ENCODE measurements around the gene SMARCAL1. TPM values are rescaled to one million over a fixed set of nuclear protein-coding genes. Genes with fewer than 3 reads are reported as not detected.

The SMARCAL1 gene
- total and polyA plus RNA-seq, 8 donors: 5.5 to 12.8 (median 7.4) TPM

DNA sequence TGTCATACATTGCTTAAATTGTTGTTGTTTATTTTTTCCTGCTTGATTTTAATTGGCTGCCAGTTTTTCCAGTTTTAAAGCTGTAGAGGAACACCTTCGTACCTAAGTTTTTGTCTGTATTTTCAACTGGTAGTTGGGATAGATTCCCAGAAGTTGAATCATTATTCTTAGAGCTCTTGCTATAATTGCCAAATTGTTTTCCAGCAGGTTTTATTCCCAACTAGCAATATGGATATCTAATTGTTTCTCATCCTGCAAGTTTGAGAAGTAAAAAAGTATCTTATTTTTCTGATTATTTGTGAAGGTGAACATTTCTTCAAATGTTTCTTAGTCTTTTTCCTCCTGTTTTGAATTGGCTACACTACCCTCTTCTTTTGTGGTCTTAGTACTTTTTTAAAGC is 6.7 kb downstream of the SMARCAL1 start:
- Histone ChIP-seq H3K4me3 (no peak overlapping the region), H3K27me3 (no peaks in the 10 kb centered on the region), H3K9me3 (no peaks in the 10 kb centered on the region), H3K4me1 (no peaks in the 10 kb centered on the region), H3K36me3 (peaks cover 6 to 27% (median 9%) of the 10 kb centered on the region in 3 donors), H3K27ac (no peak overlapping the region)
- no peak for ATAC-seq
- intact Hi-C loops (cut with DNase I): no loop called here
- WGBS, 2 donors: 84 to 88% methylated on average over 1 of the region's 1 CpG
- TF ChIP-seq, protein P1, sequence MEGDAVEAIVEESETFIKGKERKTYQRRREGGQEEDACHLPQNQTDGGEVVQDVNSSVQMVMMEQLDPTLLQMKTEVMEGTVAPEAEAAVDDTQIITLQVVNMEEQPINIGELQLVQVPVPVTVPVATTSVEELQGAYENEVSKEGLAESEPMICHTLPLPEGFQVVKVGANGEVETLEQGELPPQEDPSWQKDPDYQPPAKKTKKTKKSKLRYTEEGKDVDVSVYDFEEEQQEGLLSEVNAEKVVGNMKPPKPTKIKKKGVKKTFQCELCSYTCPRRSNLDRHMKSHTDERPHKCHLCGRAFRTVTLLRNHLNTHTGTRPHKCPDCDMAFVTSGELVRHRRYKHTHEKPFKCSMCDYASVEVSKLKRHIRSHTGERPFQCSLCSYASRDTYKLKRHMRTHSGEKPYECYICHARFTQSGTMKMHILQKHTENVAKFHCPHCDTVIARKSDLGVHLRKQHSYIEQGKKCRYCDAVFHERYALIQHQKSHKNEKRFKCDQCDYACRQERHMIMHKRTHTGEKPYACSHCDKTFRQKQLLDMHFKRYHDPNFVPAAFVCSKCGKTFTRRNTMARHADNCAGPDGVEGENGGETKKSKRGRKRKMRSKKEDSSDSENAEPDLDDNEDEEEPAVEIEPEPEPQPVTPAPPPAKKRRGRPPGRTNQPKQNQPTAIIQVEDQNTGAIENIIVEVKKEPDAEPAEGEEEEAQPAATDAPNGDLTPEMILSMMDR (IDR thresholded peaks at IDR 0.05): no peak
- no peak for DNase-seq
- FAIRE-seq: no peak

DNA sequence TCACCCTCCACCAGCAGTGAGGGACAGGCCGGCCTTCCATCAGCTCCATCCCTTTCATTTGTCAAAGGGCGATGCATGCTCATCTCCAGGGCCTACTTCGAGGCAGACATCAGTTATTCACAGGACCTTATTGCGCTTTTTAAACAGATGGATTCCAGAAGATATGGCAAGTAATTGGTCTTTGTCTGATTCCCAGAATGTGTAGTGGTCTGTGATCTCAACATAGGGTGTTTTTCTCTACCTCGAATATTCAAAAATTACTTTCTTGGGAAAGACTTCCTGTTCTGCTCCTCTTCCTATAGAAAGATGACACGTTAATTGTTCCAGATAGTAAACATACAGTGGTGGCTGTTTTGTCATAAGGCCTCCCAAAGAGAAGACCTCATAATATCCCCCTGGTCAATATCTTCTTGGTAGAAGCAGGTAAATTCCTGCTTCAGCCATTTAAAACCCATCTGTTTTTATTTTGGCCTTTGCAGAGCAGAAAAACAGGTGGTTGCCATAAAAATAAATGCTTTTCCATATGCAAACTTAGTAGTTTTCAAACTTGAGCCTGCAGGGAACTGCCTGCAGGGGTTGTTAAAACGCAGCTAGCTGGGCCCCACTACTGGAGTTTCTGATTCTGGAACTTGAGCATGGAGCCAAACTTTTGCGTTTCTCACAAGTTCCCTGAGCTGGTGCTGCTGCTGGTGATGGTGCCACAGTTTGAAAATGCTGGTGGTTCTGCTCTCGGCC is 8.2 kb downstream of the SMARCAL1 start:
- H3K4me1 ChIP-seq: no peaks in the 10 kb centered on the region
- intact Hi-C loops (cut with DNase I): no loop called here
- FAIRE-seq: no peak
- TF ChIP-seq, protein P1 (IDR thresholded peaks at IDR 0.05): no peak
- WGBS, 2 donors: 90% methylated on average over 9 of the region's 9 CpGs
- no peaks in the 10 kb centered on the region for H3K27me3 ChIP-seq
- DNase-seq: no peak
- ATAC-seq: no peak
- no peak overlapping the region for H3K4me3 ChIP-seq
- H3K27ac ChIP-seq: no peak overlapping the region
- H3K9me3 ChIP-seq: no peaks in the 10 kb centered on the region
- H3K36me3 ChIP-seq: peaks cover 9 to 39% (median 16%) of the 10 kb centered on the region in 3 donors

DNA sequence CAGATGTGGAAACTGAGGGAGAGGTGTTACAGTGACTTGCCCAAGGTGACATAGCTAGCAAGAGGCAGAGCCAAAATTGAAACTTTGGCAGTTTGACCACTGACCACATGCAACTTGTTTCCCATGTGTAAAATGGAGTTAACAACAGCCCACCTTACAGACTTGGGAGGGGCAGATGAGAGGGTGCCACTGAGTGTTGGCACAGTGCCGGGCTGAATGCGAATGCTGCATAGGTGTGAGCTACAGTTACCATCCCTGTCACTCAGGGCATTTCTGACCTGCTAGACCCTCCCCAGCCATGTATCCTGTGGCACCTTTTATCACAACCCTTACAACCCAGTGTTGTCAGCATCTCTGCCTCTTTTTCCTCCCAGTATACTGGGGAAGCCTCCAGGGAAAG is 10.8 kb downstream of the SMARCAL1 start:
- Histone ChIP-seq H3K9me3 (no peaks in the 10 kb centered on the region), H3K4me3 (no peak overlapping the region), H3K4me1 (no peaks in the 10 kb centered on the region), H3K27me3 (no peaks in the 10 kb centered on the region), H3K27ac (no peak overlapping the region), H3K36me3 (peaks cover 9 to 47% (median 17%) of the 10 kb centered on the region in 3 donors)
- intact Hi-C loops (cut with DNase I): no loop called here
- ATAC-seq (no peak), FAIRE-seq (no peak), DNase-seq (no peak)
- WGBS, 2 donors: 96 to 100% methylated on average over 2 of the region's 2 CpGs
- TF ChIP-seq, protein P1 (IDR thresholded peaks at IDR 0.05): no peak

DNA sequence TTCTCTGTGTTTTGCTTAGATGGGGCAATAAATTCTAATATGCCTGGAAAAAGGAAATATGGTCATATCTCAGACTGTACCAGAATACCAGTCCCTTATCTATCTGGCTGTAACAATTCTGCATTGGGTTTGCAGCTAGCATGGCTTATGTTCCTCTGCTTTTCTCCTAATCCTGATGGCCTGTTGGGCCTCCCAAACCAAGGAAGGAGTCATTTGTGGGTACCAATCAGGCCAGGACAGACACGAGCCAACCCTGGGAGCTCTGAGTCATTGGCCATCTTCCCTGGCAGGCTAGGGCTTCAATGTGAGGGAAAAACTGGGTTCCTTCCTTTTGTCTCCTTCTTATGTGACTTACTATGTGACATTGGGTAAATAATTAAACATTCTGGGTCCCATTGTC is 12.0 kb downstream of the SMARCAL1 start:
- TF ChIP-seq, protein P1 (IDR thresholded peaks at IDR 0.05): no peak
- no peaks in the 10 kb centered on the region for H3K4me1 ChIP-seq
- intact Hi-C loops (cut with DNase I): no loop called here

More for the DNA sequence above, 12.0 kb downstream of the SMARCAL1 start:
- WGBS, 2 donors: 95 to 100% methylated on average over 1 of the region's 1 CpG
- DNase-seq (no peak), FAIRE-seq (no peak), ATAC-seq (no peak)
- H3K36me3 ChIP-seq: peaks cover 9 to 59% (median 21%) of the 10 kb centered on the region in 3 donors
- H3K27ac ChIP-seq: no peak overlapping the region
- no peaks in the 10 kb centered on the region for H3K27me3 ChIP-seq
- no peak overlapping the region for H3K4me3 ChIP-seq
- no peaks in the 10 kb centered on the region for H3K9me3 ChIP-seq
